ENCODE measurements around the gene MDK.

GRCh38 chr11:46370253-46370652 is 11.2 kb upstream of the MDK start:
- TF ChIP-seq, protein P1, sequence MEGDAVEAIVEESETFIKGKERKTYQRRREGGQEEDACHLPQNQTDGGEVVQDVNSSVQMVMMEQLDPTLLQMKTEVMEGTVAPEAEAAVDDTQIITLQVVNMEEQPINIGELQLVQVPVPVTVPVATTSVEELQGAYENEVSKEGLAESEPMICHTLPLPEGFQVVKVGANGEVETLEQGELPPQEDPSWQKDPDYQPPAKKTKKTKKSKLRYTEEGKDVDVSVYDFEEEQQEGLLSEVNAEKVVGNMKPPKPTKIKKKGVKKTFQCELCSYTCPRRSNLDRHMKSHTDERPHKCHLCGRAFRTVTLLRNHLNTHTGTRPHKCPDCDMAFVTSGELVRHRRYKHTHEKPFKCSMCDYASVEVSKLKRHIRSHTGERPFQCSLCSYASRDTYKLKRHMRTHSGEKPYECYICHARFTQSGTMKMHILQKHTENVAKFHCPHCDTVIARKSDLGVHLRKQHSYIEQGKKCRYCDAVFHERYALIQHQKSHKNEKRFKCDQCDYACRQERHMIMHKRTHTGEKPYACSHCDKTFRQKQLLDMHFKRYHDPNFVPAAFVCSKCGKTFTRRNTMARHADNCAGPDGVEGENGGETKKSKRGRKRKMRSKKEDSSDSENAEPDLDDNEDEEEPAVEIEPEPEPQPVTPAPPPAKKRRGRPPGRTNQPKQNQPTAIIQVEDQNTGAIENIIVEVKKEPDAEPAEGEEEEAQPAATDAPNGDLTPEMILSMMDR (conservative IDR thresholded peaks at IDR 0.05; ENCODE audit: low read depth in 2 of 2), result no peak
- TF ChIP-seq EZH2 (IDR thresholded peaks at IDR 0.05; ENCODE audit: low read depth, unreplicated experiment) (no peak), EZH2phosphoT487 (IDR thresholded peaks at IDR 0.05; ENCODE audit: unreplicated experiment) (no peak), JUNB (IDR thresholded peaks at IDR 0.05; ENCODE audit: unreplicated experiment) (no peak), ZNF114 (CRISPR knock-in tag; IDR thresholded peaks at IDR 0.05) (no peak), REST (IDR thresholded peaks at IDR 0.05; ENCODE audit: unreplicated experiment) (no peak)

All from GM23338 (cell line).